ENCODE results near the gene SMIM5. TPM values are rescaled to one million over a fixed set of nuclear protein-coding genes. Genes with fewer than 3 reads are reported as not detected.

Gene SMIM5
- total and polyA plus RNA-seq, 2 of the 13 experiments (the other 11 are each of a cell fraction or from before 2014, with no cell fraction given) = not detected

- TF ChIP-seq NFAT5 (CRISPR knock-in tag; IDR thresholded peaks at IDR 0.05) (0 out of 2 replicates have a peak, but pooled peaks have one; percentile 38), ERF (CRISPR knock-in tag; IDR thresholded peaks at IDR 0.05) (peak; percentile 22; the same call in 1 of the 2 replicates), ZUFSP (CRISPR knock-in tag; IDR thresholded peaks at IDR 0.05; ENCODE audit: borderline replicate concordance) (no peak), ZNF781 (CRISPR knock-in tag; IDR thresholded peaks at IDR 0.05; ENCODE audit: borderline replicate concordance, not compliant biosample characterization) (peak; percentile 55), HNF4G (IDR thresholded peaks at IDR 0.05; ENCODE audit: borderline replicate concordance, low read depth, low read length) (peak; percentile 89), HNF4G (CRISPR knock-in tag; IDR thresholded peaks at IDR 0.05; ENCODE audit: borderline replicate concordance, low read depth) (peak; percentile 88; the same call in 1 of the 2 replicates), ZNF274 (CRISPR knock-in tag; IDR thresholded peaks at IDR 0.05) (no peak; the same call in 1 of the 2 replicates), ZNF17 (CRISPR knock-in tag; IDR thresholded peaks at IDR 0.05) (no peak), ZNF501 (CRISPR knock-in tag; IDR thresholded peaks at IDR 0.05) (no peak), SOX5 (CRISPR knock-in tag; IDR thresholded peaks at IDR 0.05; ENCODE audit: borderline replicate concordance) (peak; percentile 33; the same call in 1 of the 2 replicates), ZNF138 (CRISPR knock-in tag; IDR thresholded peaks at IDR 0.05; ENCODE audit: low read depth) (no peak), ZSCAN12 (CRISPR knock-in tag; IDR thresholded peaks at IDR 0.05) (0 out of 2 replicates have a peak, but pooled peaks have one; percentile 41), KMT2A (CRISPR knock-in tag; IDR thresholded peaks at IDR 0.05) (no peak), ZNF337 (CRISPR knock-in tag; IDR thresholded peaks at IDR 0.05; ENCODE audit: borderline replicate concordance, low read depth) (no peak), NFKB2 (CRISPR knock-in tag; IDR thresholded peaks at IDR 0.05; ENCODE audit: borderline replicate concordance) (no peak), ZBTB26 (CRISPR knock-in tag; IDR thresholded peaks at IDR 0.05; ENCODE audit: borderline replicate concordance) (no peak), ELF4 (CRISPR knock-in tag; IDR thresholded peaks at IDR 0.05; ENCODE audit: borderline replicate concordance) (no peak), ZNF317 (CRISPR knock-in tag; IDR thresholded peaks at IDR 0.05) (peak; percentile 99), ZNF704 (CRISPR knock-in tag; IDR thresholded peaks at IDR 0.05; ENCODE audit: borderline replicate concordance) (no peak)
These were observed 22.9 kb upstream of the SMIM5 start (continued) for GRCh38 chr17:75610103-75610984.

Data from HepG2 (cell line).